Measurements from ENCODE around the gene SCIN.
A peak's percentile ranks its signal among the peaks of the same experiment; 100 is the strongest.
"Not testable (repeated sequence)": the region's sequence is repeated elsewhere in the genome, so short reads cannot be mapped to it uniquely, and the experiment has no call there.

SCIN gene

GRCh38 chr7:12649348-12649747 is 78.8 kb downstream of the SCIN start:
- no peak for DNase-seq

- no peak for DNase-seq
Measured at GRCh38 chr7:12650080-12650479, 79.6 kb downstream of the SCIN start.

- DNase-seq, result no peak
Measured at GRCh38 chr7:12653110-12653509, 82.6 kb downstream of the SCIN start.

- no peak for DNase-seq
Measured at GRCh38 chr7:12653518-12653917, 83.0 kb downstream of the SCIN start.

DNA sequence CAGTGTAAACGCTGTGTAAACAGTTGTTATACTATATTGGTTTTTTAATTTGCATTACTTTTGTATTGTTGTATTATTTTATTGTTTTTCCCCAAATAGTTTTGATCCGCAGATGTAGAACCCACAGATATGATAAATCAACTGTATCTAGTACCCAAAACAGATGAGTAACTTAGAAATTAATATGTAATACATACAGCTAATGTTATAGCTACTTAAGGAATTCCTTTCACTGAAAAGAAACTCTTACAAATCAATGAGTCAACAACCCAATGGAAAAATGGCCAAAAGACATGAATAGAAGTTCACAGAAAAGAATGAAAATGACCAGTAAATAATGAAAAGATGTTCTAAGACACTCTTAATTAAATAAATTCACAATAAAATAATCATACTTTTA is 84.6 kb downstream of the SCIN start:
- DNase-seq, result no peak

DNA sequence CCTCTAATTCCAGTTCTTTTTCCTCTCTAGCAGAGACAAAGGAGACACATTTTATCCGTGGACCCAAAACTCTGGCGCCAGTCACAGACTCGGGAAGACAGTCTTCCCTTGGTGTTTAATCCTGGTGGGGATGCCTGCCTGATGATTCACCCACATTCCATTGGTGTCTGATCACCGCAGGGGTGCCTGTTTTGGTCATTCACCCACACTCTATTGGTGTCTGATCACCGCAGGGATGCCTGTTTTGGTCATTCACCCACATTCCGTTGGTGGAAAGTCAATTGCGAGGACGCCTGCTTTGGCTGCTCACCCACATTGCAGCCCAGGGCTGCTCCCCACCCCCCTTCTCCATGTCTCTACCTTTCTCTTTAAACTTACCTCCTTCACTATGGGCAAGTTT is 89.9 kb downstream of the SCIN start:
- not testable (repeated sequence) for DNase-seq

DNA sequence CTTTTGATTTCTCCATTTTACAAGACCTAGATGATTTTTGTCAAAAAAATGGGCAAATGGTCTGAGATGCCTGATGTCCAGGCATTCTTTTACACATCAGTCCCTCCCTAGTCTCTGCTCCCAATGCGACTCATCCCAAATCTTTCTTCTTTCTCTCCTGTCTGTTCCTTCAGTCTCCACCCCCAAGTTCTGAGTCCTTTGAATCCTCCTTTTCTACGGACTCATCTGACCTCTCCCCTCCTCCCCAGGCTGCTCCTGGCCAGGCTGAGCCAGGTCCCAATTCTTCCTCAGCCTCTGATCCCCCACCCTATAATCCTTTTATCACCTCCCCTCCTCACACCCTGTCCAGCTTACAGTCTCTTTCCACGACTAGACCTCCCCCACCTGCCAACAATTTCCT is 90.5 kb downstream of the SCIN start:
- not testable (repeated sequence) for DNase-seq

DNA sequence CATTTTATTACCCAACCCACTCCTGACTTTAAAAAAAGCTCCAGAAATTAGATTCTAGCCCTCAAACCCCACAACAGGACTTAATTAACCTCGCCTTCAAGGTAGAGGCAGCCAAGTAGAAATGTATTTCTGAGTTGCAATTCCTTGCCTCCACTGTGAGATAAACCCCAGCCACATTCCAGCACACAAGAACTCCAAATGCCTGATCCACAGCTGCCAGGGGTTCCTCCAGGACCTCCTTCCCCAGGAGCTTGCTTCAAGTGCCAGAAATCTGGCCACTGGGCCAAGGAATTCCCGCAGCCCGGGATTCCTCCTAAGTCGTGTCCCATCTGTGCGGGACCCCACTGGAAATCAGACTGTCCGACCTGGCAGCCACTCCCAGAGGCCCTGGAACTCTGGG is 91.1 kb downstream of the SCIN start:
- no peak for DNase-seq

GRCh38 chr7:12670000-12670729 is 99.6 kb downstream of the SCIN start:
- peak in 1 of 2 donors; percentile 22 for DNase-seq

- DNase-seq, result peak; percentile 73 to 84
Measured at GRCh38 chr7:12670743-12671520, 100.4 kb downstream of the SCIN start.

DNA sequence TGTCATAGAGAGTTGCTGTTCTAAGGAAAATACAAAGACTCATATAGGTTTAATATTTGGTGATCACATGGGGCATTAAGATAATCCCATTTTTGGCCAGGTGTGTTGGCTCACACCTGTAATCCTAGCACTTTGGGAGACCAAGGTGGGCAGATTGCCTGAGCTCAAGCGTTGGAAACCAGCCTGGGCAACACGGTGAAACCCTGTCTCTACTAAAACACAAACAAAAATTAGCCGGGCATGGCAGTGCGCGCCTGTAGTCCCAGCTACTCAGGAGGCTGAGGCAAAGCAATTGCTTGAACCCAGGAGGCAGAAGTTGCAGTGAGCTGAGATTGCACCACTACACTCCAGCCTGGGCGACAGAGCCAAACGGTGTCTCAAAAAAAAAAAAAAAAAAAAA is 102.9 kb downstream of the SCIN start:
- DNase-seq, result not testable (repeated sequence)

GRCh38 chr7:12674053-12674452 is 103.5 kb downstream of the SCIN start:
- no peak for DNase-seq

DNA sequence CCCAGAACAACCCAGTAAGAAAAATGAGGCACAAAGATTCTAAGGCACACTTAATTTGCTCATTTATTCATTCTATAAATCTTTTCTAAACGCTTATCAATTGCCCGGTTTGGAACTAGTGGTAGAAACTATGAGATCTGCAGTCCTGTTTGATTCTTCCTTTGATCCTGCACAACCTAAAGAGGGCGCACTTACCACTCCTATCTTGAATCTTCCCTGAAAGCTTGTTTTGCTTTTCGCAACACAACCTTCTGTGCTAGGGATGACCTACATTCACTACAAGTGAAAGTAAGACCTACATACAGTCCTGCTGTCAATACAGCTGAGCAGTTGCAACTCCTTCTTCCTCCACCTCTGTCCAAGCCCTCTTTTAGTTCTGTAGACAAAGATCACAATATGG is 104.3 kb downstream of the SCIN start:
- DNase-seq, result peak; percentile 71 to 78

- no peak for DNase-seq
Measured at GRCh38 chr7:12683678-12684585, 113.4 kb downstream of the SCIN start.

DNA sequence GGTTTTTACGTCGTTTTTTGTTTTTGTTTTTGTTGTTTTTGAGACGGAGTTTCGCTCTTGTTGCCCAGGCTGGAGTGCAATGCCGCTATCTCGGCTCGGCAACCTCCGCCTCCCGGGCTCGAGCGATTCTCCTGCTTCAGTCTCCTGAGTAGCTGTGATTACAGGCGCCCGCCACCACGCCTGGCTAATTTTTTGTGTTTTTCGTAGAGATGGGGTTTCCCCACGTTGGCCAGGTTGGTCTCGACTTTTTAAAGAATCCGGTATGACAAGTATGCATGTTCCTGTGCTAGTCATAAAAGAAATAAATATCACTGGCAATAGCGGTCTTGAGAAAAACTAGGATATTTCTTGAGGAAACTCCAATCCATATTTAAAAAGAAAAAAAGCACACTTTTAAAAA is 114.2 kb downstream of the SCIN start:
- DNase-seq, result no peak

DNA sequence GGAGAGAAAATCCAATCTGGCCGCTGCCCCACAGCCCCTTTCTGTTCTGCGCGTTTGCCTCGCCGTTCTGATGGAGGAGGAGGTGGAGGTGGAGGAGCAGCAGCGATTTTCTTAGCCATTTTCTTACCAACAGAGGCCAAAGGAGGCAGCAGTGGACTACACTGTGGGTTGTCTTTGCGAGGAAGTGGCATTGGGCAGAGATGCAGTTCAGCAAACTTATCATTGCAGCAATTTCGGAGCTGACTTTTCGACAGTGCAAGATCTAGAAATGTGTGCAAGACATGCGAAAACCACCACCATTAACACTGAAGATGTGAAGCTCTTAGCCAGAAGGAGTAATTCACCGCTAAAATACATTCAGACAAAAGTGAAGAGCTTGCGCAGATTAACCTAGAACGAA is 115.0 kb downstream of the SCIN start:
- peak; percentile 19 to 55 for DNase-seq

DNA sequence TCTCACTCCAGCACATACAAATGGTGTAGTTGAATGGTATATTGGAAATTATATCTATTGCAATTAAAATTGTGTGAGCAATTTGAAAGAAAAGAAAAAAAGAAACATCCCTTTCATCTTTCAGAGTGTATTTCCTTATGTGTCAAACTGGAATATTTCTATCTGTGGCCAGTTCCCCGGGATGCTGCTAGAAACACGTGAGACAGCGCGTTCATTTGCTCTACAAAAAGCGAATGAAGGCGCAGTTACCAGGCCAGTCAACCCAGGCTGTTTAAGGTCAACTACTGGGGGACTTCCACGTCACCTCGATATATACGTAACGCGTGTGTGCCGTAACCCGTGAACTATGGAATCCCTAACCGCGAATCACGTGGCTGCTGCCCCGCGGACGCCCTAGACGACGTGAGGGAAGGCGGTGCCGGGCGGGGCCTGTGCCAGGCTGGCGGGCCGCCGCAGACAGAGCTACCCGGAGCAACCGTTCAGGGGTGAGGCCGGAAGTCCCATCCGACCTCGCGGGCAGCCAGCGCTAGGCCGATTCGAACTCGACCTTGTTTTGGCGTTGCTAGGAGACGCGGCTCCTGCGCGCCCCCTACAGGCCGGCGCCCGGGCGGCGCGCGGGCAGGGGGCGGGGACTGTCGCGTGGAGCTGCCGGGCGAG is 115.8 kb downstream of the SCIN start:
- peak; percentile 95 to 96 for DNase-seq

DNA sequence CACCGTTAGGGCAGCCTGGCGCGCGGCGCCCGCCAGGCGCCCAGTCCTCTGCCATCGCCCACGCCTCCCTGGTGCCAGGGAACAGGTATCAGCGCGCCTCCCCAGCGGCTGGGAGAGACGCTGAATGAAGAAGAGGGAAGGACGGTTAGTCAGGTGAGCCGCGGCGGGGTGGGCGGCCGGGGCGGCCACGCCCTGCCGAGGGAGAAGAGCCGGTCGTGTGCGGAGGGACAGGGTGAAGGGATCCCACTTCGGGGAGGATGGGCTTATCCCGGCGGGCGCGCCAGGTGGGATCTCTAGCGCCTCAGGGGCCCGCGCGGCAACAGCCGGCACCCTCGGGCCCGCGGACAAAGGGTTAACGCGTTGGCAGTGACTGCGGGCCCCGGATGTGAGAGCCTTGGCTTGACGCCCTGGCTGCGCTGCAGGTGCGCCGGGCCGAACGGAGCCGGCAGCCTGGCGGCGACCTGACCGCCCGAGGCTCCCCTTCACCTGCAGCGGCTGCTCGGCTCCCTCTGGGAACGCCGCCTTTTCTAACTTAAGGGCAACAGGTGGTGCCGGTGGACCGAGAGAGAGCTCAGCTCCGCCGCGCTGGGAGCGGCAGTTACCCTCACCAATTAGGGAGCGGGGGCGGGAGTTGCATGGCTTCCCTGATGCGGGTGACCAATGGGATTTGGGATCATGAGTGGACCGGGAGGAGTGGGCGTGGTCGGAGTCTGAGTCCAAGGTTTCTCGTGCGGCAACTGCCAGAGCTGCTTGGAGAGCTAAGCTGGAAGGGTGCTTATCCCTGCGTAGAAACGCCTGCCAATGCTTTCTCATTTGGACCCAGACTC is 116.6 kb downstream of the SCIN start, which contains the start of gene ARL4A:
TSS of gene ARL4A (plus strand) at position 743 of the 827 bp plus-strand sequence. CDS start 622 bp downstream, outside the sequence.
- DNase-seq, result peak; percentile 98 to 99

- DNase-seq, result no peak
Measured at GRCh38 chr7:12687718-12688171, 117.2 kb downstream of the SCIN start.

GRCh38 chr7:12688485-12689170 is 118.1 kb downstream of the SCIN start:
- peak in 1 of 2 donors; percentile 35 for DNase-seq

DNA sequence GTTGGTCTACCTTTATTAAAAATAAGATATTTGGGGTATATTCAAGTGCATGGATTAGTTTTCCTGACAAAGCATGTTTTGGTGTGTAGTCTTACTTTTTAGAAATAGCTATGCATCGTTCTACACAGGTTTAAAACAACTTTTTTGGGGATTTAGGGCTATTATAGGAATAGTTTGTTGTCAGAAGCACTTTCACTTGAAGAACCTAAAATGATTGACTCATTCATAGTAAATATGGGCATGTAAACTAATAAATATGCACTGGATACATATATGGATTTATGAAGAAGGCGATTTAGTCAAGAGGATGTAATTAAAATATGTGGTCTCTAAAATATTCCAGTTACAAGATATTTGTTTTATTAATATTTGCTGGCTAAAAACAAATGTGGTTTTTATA is 118.9 kb downstream of the SCIN start:
- DNase-seq, result no peak
